ENCODE data around the gene PLEKHB2.
A peak's percentile ranks its signal among the peaks of the same experiment; 100 is the strongest.

PLEKHB2 gene

GRCh38 chr2:131058214-131058843 lies 46.8 kb upstream of the PLEKHB2 start:
- WGBS, 2 donors (ENCODE audit: extremely low coverage in 2 of 2, insufficient read length in 2 of 2, insufficient replicate concordance in 1 of 2), result no CpG with 5 or more reads among the region's 8 CpGs
- Histone ChIP-seq H3K27ac (replicated peaks; ENCODE audit: low read length) (no peak overlapping the region), H2AK5ac (ENCODE audit: low read depth, low read length) (no peak overlapping the region), H3K4me1 (ENCODE audit: control insufficient read depth in 2 of 2, insufficient read depth in 1 of 2, low read depth in 1 of 2, low read length in 2 of 2) (peaks cover 0 to 1% of the 10 kb centered on the region in 2 donors), H3K9me3 (replicated peaks in 1 of 2; ENCODE audit: control insufficient read depth in 2 of 2, insufficient read depth in 1 of 2, low read depth in 1 of 2, low read length in 2 of 2) (no peaks in the 10 kb centered on the region), H2BK15ac (ENCODE audit: low read length) (no peak overlapping the region), H3K18ac (ENCODE audit: low read length) (no peak overlapping the region), H3K23ac (ENCODE audit: low read depth, low read length, poor library complexity) (no peak overlapping the region), H2BK120ac (ENCODE audit: low read depth, low read length) (no peak overlapping the region), H3K4ac (ENCODE audit: low read length) (no peak overlapping the region), H2BK5ac (ENCODE audit: low read length) (no peak overlapping the region), H3K36me3 (replicated peaks in 1 of 2; ENCODE audit: control insufficient read depth in 2 of 2, insufficient read depth in 2 of 2, low read length in 2 of 2) (peaks cover 39 to 96% of the 10 kb centered on the region in 2 donors), H2AFZ (ENCODE audit: low read length) (no peak overlapping the region), H3K4me3 (ENCODE audit: low read length in 2 of 2) (peak overlapping the region in 1 of 2 donors; percentile 56), H3K14ac (ENCODE audit: low read length) (peak overlapping the region; percentile 39), H3K9ac (ENCODE audit: low read depth, low read length, poor library complexity) (no peak overlapping the region), H3K27me3 (ENCODE audit: control insufficient read depth in 3 of 3, insufficient read depth in 3 of 3, low read depth in 1 of 3, low read length in 3 of 3) (no peaks in the 10 kb centered on the region), H4K91ac (ENCODE audit: low read depth, low read length, poor library complexity) (no peak overlapping the region), H3K79me1 (ENCODE audit: low read depth, low read length) (peaks cover 16% of the 10 kb centered on the region), H2BK12ac (ENCODE audit: low read length) (no peak overlapping the region), H3K4me2 (ENCODE audit: insufficient read depth, low read length, poor library complexity, severe bottlenecking) (no peak overlapping the region), H4K8ac (ENCODE audit: low read depth, low read length) (no peak overlapping the region)
- no peak for DNase-seq (ENCODE audit: low spot score)

DNA sequence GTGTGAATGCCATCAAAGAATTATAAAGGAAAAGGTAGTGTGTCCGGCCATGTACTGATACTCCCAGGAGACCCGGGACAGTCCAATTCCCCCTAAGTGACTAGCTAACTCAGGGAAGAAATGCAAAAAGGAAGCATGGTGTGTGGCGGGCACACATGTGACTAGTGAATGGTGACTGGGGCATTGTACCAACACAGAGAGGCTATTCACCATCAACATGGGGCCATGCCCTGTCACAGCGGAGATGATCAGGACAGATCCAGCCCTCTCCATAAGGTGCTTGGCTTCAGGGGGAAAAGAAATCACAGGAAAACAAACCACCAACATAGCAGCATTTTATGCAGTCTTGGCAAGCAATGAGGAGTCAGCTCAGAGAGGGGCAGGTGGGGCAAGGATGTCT lies 46.2 kb upstream of the PLEKHB2 start:
- Histone ChIP-seq H3K23ac (ENCODE audit: low read depth, low read length, poor library complexity) (no peak overlapping the region), H2BK5ac (ENCODE audit: low read length) (no peak overlapping the region), H3K4me3 (ENCODE audit: low read length in 2 of 2) (no peak overlapping the region), H2AK5ac (ENCODE audit: low read depth, low read length) (no peak overlapping the region), H3K18ac (ENCODE audit: low read length) (no peak overlapping the region), H3K9ac (ENCODE audit: low read depth, low read length, poor library complexity) (no peak overlapping the region), H2BK120ac (ENCODE audit: low read depth, low read length) (no peak overlapping the region), H3K27me3 (ENCODE audit: control insufficient read depth in 3 of 3, insufficient read depth in 3 of 3, low read depth in 1 of 3, low read length in 3 of 3) (no peaks in the 10 kb centered on the region), H3K4ac (ENCODE audit: low read length) (no peak overlapping the region), H3K14ac (ENCODE audit: low read length) (no peak overlapping the region), H3K4me2 (ENCODE audit: insufficient read depth, low read length, poor library complexity, severe bottlenecking) (no peak overlapping the region), H4K91ac (ENCODE audit: low read depth, low read length, poor library complexity) (no peak overlapping the region), H2BK15ac (ENCODE audit: low read length) (no peak overlapping the region), H3K9me3 (replicated peaks in 1 of 2; ENCODE audit: control insufficient read depth in 2 of 2, insufficient read depth in 1 of 2, low read depth in 1 of 2, low read length in 2 of 2) (no peaks in the 10 kb centered on the region), H4K8ac (ENCODE audit: low read depth, low read length) (no peak overlapping the region), H3K79me1 (ENCODE audit: low read depth, low read length) (peaks cover 18% of the 10 kb centered on the region), H3K27ac (replicated peaks; ENCODE audit: low read length) (no peak overlapping the region), H2BK12ac (ENCODE audit: low read length) (no peak overlapping the region), H3K36me3 (replicated peaks in 1 of 2; ENCODE audit: control insufficient read depth in 2 of 2, insufficient read depth in 2 of 2, low read length in 2 of 2) (peaks cover 39 to 95% of the 10 kb centered on the region in 2 donors), H2AFZ (ENCODE audit: low read length) (no peak overlapping the region), H3K4me1 (ENCODE audit: control insufficient read depth in 2 of 2, insufficient read depth in 1 of 2, low read depth in 1 of 2, low read length in 2 of 2) (peaks cover 1 to 2% of the 10 kb centered on the region in 2 donors)
- WGBS, 2 donors (ENCODE audit: extremely low coverage in 2 of 2, insufficient read length in 2 of 2, insufficient replicate concordance in 1 of 2), result no CpG with 5 or more reads among the region's 4 CpGs
- no peak for DNase-seq (ENCODE audit: low spot score)

- WGBS, 2 donors (ENCODE audit: extremely low coverage in 2 of 2, insufficient read length in 2 of 2, insufficient replicate concordance in 1 of 2), result 100% methylated on average over 1 of the region's 11 CpGs
- Histone ChIP-seq H2AFZ (ENCODE audit: low read length) (no peak overlapping the region), H3K79me1 (ENCODE audit: low read depth, low read length) (peaks cover 19% of the 10 kb centered on the region), H3K14ac (ENCODE audit: low read length) (no peak overlapping the region), H3K36me3 (replicated peaks in 1 of 2; ENCODE audit: control insufficient read depth in 2 of 2, insufficient read depth in 2 of 2, low read length in 2 of 2) (peaks cover 18 to 92% of the 10 kb centered on the region in 2 donors), H3K23ac (ENCODE audit: low read depth, low read length, poor library complexity) (no peak overlapping the region), H2BK120ac (ENCODE audit: low read depth, low read length) (no peak overlapping the region), H4K91ac (ENCODE audit: low read depth, low read length, poor library complexity) (no peak overlapping the region), H3K4me1 (ENCODE audit: control insufficient read depth in 2 of 2, insufficient read depth in 1 of 2, low read depth in 1 of 2, low read length in 2 of 2) (peaks cover 5 to 7% of the 10 kb centered on the region in 2 donors), H2AK5ac (ENCODE audit: low read depth, low read length) (no peak overlapping the region), H3K9me3 (replicated peaks in 1 of 2; ENCODE audit: control insufficient read depth in 2 of 2, insufficient read depth in 1 of 2, low read depth in 1 of 2, low read length in 2 of 2) (no peaks in the 10 kb centered on the region), H2BK12ac (ENCODE audit: low read length) (no peak overlapping the region), H2BK5ac (ENCODE audit: low read length) (no peak overlapping the region), H3K4me3 (ENCODE audit: low read length in 2 of 2) (no peak overlapping the region), H4K8ac (ENCODE audit: low read depth, low read length) (no peak overlapping the region), H3K27me3 (ENCODE audit: control insufficient read depth in 3 of 3, insufficient read depth in 3 of 3, low read depth in 1 of 3, low read length in 3 of 3) (no peaks in the 10 kb centered on the region), H3K27ac (replicated peaks; ENCODE audit: low read length) (no peak overlapping the region), H3K9ac (ENCODE audit: low read depth, low read length, poor library complexity) (no peak overlapping the region), H3K4me2 (ENCODE audit: insufficient read depth, low read length, poor library complexity, severe bottlenecking) (no peak overlapping the region), H3K18ac (ENCODE audit: low read length) (no peak overlapping the region), H3K4ac (ENCODE audit: low read length) (no peak overlapping the region), H2BK15ac (ENCODE audit: low read length) (no peak overlapping the region)
- no peak for DNase-seq (ENCODE audit: low spot score)
Measured at GRCh38 chr2:131063501-131064283, 41.4 kb upstream of the PLEKHB2 start.
